Endodermal cell (in vitro differentiated cells): ENCODE measurements around the gene SPOCK2. TPM values are rescaled to one million over a fixed set of nuclear protein-coding genes. Genes with fewer than 3 reads are reported as not detected.
"Not testable (repeated sequence)": the region's sequence is repeated elsewhere in the genome, so short reads cannot be mapped to it uniquely, and the experiment has no call there.

Source experiments
- DNase-seq: peaks from one replicate; pipeline ENCODE4 v3.0.0-alpha.2; 2017
- H3K27ac ChIP-seq: 2 replicates; pipeline ENCODE4 v1.5.1; 2013; ENCODE audit warnings: mild to moderate bottlenecking, low read depth, low read length, moderate library complexity
- H3K27me3 ChIP-seq: 2 replicates; pipeline ENCODE4 v1.6.1; 2013; ENCODE audit warnings: mild to moderate bottlenecking, low read length, moderate library complexity; ENCODE audit not compliant: insufficient read depth, control insufficient read depth, poor library complexity, severe bottlenecking
- H3K36me3 ChIP-seq: 2 replicates; pipeline ENCODE4 v1.7.0; 2013; ENCODE audit warnings: mild to moderate bottlenecking, low read length, moderate library complexity; ENCODE audit not compliant: control insufficient read depth, insufficient read depth
- H3K4me1 ChIP-seq: one replicate; pipeline ENCODE4 v1.7.0; 2013; ENCODE audit warnings: low read length; ENCODE audit not compliant: control insufficient read depth, insufficient read depth
- H3K4me3 ChIP-seq: 2 replicates; pipeline ENCODE4 v1.5.1; 2013; ENCODE audit warnings: mild to moderate bottlenecking, low read length, moderate library complexity
- H3K9ac ChIP-seq: 2 replicates; pipeline ENCODE4 v1.6.1; 2013; ENCODE audit warnings: mild to moderate bottlenecking, low read length, moderate library complexity; ENCODE audit not compliant: poor library complexity, severe bottlenecking; ENCODE audit errors: extremely low read depth
- H3K9me3 ChIP-seq: 2 replicates; pipeline ENCODE4 v1.6.1; 2013; ENCODE audit warnings: mild to moderate bottlenecking, low read length, moderate library complexity; ENCODE audit not compliant: control insufficient read depth
- H3K27ac Mint-ChIP-seq: 2 replicates; pipeline ENCODE4 v1.8.0; 2020; ENCODE audit warnings: mixed read lengths
- H3K27me3 Mint-ChIP-seq: 2 replicates; pipeline ENCODE4 v1.8.0; 2021; ENCODE audit warnings: mild to moderate bottlenecking, mixed read lengths; ENCODE audit not compliant: insufficient read depth
- H3K36me3 Mint-ChIP-seq: 2 replicates; pipeline ENCODE4 v1.8.0; 2020; ENCODE audit warnings: low read depth, mixed read lengths
- H3K4me1 Mint-ChIP-seq: 2 replicates; pipeline ENCODE4 v1.8.0; 2020; ENCODE audit warnings: mixed read lengths
- H3K4me3 Mint-ChIP-seq: 2 replicates; pipeline ENCODE4 v1.8.0; 2020; ENCODE audit warnings: mild to moderate bottlenecking, moderate library complexity, mixed read lengths
- H3K9me3 Mint-ChIP-seq: 2 replicates; pipeline ENCODE4 v1.8.0; 2020; ENCODE audit warnings: mild to moderate bottlenecking, mixed read lengths
- WGBS, 2 experiments: methylation state at CpG; one replicate each; pipeline versions ENCODE4 v1.1.5 to v1.1.7; 2013; ENCODE audit warnings: missing lambda C conversion rate in 2 of 2, mixed read lengths in 1 of 2; ENCODE audit not compliant: insufficient coverage in 1 of 2, insufficient read length in 1 of 2; 5-methylcytosine and 5-hydroxymethylcytosine counted together
- long read RNA-seq, 4 experiments: library from polyadenylated mRNA in 2 of 4; library from RNA in 1 of 4; library from capped mRNA in 1 of 4; stranded (forward) in 3 of 4; unstranded in 1 of 4; transcript quantifications; one replicate each; pipeline ENCODE4 v2.0.0, GENCODE V29; 2020 to 2021; ENCODE audit warnings: inconsistent platforms in 1 of 4
- polyA plus RNA-seq, 2 experiments: library from polyadenylated mRNA; stranded (reverse); fragments of 50-300 nt; gene quantifications; one replicate each; pipeline ENCODE4 v1.2.3, GENCODE V29; 2013
- total RNA-seq, 2 donors: library from RNA; stranded (reverse); fragmentation: NEBNext Ultra II Directional in 1 of 2; extraction: Animal tissue kit (Norgen Biotek cat#: 25700) in 1 of 2; gene quantifications; 2 replicates in 1 of 2; 3 replicates in 1 of 2; pipeline ENCODE4 v1.2.1, GENCODE V29; 2021
- TF ChIP-seq, protein P1 (sequence below): fragments of 200-600 bp; sonication (generic); conservative IDR thresholded peaks from 2 replicates; pipeline ENCODE4 v1.5.0; 2021; ENCODE audit warnings: antibody characterized with exemption, mild to moderate bottlenecking

Gene SPOCK2, protein sequence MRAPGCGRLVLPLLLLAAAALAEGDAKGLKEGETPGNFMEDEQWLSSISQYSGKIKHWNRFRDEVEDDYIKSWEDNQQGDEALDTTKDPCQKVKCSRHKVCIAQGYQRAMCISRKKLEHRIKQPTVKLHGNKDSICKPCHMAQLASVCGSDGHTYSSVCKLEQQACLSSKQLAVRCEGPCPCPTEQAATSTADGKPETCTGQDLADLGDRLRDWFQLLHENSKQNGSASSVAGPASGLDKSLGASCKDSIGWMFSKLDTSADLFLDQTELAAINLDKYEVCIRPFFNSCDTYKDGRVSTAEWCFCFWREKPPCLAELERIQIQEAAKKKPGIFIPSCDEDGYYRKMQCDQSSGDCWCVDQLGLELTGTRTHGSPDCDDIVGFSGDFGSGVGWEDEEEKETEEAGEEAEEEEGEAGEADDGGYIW
- total RNA-seq: 1 to 10 TPM; 1.6 to 3.7 TPM
- 2.2 TPM for polyA plus RNA-seq (2013, experiment 1 of 2)
- 3.2 TPM for polyA plus RNA-seq (2013, experiment 2 of 2)
- long read RNA-seq, experiment 1, partial matches to known transcripts: 0 of 1 reads
- long read RNA-seq, experiment 1, other reads (novel, unspliced or antisense): 1 of 1 reads
- long read RNA-seq, experiment 2, partial matches to known transcripts: 0 of 9 reads
- long read RNA-seq, experiment 2, other reads (novel, unspliced or antisense): 9 of 9 reads
- long read RNA-seq, experiment 3, partial matches to known transcripts: 14 of 16 reads
- long read RNA-seq, experiment 3, other reads (novel, unspliced or antisense): 1 of 16 reads
- long read RNA-seq, experiment 4: 0 reads

DNA sequence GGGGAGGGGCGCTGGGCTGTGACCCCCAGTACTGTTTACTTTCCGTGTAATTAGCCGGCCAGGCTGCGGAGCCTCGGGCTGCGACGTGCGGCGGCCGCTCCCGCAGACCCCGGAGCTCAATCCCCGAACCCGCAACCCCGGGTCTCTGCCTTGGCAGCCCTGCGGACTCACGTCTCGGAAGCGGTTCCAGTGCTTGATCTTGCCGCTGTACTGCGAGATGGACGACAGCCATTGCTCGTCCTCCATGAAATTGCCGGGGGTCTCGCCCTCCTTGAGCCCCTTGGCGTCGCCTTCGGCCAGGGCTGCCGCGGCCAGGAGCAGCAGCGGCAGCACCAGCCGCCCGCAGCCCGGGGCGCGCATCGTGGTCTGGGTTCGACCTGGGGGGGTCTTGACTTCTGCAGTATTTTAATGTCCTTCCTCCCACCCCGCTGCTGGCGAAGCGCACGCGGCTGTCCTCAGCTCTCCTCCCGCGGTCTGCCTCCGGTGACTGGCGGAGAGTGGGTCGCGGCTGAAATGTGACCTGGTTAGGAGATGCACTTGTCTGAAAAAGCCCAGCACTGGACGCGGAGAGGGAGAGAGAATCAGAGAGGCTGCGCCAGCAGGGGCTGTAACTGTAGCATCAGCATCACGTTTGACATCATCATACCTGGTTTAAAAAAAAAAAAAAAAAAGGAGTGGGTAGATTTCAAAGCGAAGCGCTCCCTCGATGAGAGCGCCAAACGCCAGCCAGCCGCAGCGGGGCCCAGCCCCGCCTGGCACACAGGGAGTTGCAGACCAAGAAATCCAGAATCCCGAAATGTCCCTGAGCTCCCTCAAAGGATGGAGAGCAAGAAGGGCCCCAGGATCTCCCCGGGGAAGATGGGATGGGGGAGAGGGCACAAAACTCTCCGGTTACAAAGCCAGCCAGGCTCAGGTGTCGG lies at the start of gene SPOCK2:
TSS of gene SPOCK2 (minus strand) at position 583 of the 920 bp plus-strand sequence. CDS start at position 360, 223 bp downstream.
- Histone ChIP-seq H3K9me3 (no peaks in the 10 kb centered on the region), H3K27me3 (peaks cover 59% of the 10 kb centered on the region), H3K27ac (no peak within 1 kb of the TSS), H3K4me1 (peaks cover 7% of the 10 kb centered on the region), H3K36me3 (no peaks in the 10 kb centered on the region), H3K9ac (no peak within 1 kb of the TSS), H3K4me3 (peak within 1 kb of the TSS; percentile 73)
- Mint-ChIP-seq H3K4me1 (peaks cover 23% of the 10 kb centered on the region), H3K36me3 (peaks cover 3% of the 10 kb centered on the region), H3K9me3 (no peaks in the 10 kb centered on the region), H3K27me3 (peaks cover 49% of the 10 kb centered on the region), H3K27ac (no peak within 1 kb of the TSS), H3K4me3 (peak within 1 kb of the TSS; percentile 55)
- 5% methylated on average over 22 to 65 of the region's 65 CpGs for WGBS, 2 experiments
- DNase-seq: peak; percentile 76
- TF ChIP-seq, protein P1, sequence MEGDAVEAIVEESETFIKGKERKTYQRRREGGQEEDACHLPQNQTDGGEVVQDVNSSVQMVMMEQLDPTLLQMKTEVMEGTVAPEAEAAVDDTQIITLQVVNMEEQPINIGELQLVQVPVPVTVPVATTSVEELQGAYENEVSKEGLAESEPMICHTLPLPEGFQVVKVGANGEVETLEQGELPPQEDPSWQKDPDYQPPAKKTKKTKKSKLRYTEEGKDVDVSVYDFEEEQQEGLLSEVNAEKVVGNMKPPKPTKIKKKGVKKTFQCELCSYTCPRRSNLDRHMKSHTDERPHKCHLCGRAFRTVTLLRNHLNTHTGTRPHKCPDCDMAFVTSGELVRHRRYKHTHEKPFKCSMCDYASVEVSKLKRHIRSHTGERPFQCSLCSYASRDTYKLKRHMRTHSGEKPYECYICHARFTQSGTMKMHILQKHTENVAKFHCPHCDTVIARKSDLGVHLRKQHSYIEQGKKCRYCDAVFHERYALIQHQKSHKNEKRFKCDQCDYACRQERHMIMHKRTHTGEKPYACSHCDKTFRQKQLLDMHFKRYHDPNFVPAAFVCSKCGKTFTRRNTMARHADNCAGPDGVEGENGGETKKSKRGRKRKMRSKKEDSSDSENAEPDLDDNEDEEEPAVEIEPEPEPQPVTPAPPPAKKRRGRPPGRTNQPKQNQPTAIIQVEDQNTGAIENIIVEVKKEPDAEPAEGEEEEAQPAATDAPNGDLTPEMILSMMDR: no peak

DNA sequence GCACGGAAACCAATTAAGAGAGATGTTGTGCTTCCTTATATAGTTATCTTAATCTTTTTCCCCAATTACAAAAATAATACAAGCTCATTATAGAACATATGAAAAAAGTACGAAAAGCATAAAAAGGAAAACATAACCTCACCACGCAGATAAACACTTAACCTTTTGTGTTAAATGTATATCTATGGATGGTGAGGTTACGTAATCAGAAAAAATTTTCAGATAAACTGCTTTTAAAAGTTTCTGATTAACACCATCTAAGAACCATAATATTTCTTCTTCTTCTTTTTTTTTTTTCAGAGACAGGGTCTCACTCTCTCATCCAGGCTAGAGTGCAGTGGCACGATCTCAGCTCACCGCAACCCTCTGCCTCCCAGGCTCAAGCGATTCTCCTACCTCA lies 49.2 kb upstream of the SPOCK2 start:
- H3K27me3 ChIP-seq: no peaks in the 10 kb centered on the region
- H3K4me1 ChIP-seq: no peaks in the 10 kb centered on the region
- H3K36me3 Mint-ChIP-seq: peaks cover 18% of the 10 kb centered on the region
- H3K27me3 Mint-ChIP-seq: no peaks in the 10 kb centered on the region
- H3K4me3 Mint-ChIP-seq: no peak overlapping the region
- peaks cover 2% of the 10 kb centered on the region for H3K36me3 ChIP-seq
- no peak overlapping the region for H3K27ac Mint-ChIP-seq
- H3K9ac ChIP-seq: no peak overlapping the region
- no peaks in the 10 kb centered on the region for H3K9me3 ChIP-seq
- TF ChIP-seq, protein P1: no peak
- peaks cover 12% of the 10 kb centered on the region for H3K9me3 Mint-ChIP-seq
- H3K4me1 Mint-ChIP-seq: peaks cover 9% of the 10 kb centered on the region
- 95 to 96% methylated on average over 3 to 5 of the region's 7 CpGs for WGBS, 2 experiments
- no peak for DNase-seq
- no peak overlapping the region for H3K4me3 ChIP-seq
- no peak overlapping the region for H3K27ac ChIP-seq

DNA sequence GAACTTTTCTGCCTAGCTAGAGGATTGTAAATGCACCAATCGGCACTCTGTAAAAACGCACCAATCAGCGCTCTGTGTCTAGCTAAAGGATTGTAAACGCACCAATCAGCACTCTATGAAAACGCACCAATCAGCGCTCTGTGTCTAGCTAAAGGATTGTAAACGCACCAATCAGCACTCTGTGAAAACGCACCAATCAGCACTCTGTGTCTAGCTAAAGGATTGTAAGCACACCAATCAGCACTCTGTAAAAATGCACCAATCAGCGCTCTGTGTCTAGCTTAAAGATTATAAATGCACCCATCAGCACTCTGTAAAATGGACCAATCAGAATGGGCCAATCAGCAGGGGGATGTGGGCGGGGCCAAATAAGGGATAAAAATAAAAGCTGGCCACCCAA lies 47.9 kb upstream of the SPOCK2 start:
- not testable (repeated sequence) for H3K4me3 Mint-ChIP-seq, H3K4me1 ChIP-seq, DNase-seq, H3K27me3 Mint-ChIP-seq, H3K4me3 ChIP-seq, H3K9me3 ChIP-seq, H3K36me3 ChIP-seq, H3K27ac ChIP-seq, H3K4me1 Mint-ChIP-seq, H3K27me3 ChIP-seq, H3K27ac Mint-ChIP-seq, H3K9ac ChIP-seq
- Mint-ChIP-seq H3K36me3 (peaks cover 19% of the 10 kb centered on the region), H3K9me3 (peaks cover 12% of the 10 kb centered on the region)
- 91 to 96% methylated on average over 8 to 10 of the region's 10 CpGs for WGBS, 2 experiments
